CD4-positive, alpha-beta T cell treated with Interleukin-15 for 1 hour (primary cell): ENCODE data around the gene EGR2.

Experiments used
- DNase-seq: peaks from one replicate; pipeline ENCODE4 v3.0.0-alpha.2; 2020

EGR2 gene

GRCh38 chr10:62816331-62817120 is at the start of gene EGR2:
EGR2 (minus strand) TSS chr10:62816366; CDS start chr10:62816029, 337 bp downstream.
- peak; percentile 95 for DNase-seq

DNA sequence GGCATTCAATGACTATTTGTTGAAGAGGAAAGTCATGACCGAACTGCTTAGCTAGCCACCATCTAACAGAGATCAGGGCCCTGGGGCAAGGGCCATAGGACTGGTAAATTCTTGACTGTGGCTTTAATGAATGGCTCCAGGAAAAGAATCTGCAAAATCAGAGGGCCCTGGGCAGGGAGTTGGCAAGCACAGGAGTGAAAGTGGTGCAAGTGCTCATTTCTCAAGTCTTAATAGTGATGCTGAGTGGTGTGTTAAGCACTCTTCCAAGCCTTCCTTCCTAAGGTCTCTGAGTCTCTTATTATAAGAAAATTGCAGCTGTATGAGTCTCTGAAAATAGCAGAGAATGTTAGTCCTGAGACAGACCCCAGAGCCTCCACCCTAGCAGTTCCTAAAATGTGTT is 46.3 kb upstream of the EGR2 start:
- DNase-seq, result no peak

DNA sequence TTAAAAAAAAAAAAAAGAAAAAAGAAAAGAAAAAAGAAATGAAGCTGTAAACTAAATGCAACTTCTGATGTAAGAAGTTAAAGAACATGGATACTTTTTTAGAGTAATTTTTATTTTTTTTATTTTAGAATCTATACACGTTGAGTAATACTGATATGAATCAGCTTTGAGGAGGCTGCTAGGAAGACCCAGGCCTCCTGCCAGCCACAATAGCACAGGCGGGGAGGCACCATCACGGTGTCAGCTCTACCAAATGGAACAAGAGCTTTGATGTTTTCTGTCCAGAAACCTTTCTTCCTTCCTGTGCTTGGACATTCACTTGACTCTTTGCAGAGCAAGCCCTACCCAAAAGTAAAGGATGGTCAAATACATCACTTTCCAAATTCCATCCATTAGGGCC is 45.3 kb upstream of the EGR2 start:
- no peak for DNase-seq

DNA sequence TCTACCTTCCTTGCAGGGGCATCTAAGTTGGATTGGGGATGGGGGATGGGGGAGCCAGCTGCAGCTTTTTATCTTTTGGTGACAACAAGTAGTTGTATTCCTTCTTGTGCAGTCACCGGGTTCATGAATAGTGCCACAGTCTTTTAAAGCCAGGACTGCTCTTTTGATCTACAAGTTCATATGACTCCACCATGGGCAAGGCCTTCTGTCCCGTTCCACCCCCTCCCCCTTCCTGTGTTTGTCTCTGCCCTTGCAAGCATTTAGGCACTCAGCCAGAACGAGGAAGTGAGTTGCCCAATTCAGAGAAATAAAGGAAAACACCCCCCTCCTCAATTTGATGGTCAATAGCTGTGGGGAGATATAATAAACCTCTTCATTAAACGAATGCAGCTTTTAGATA is 44.8 kb upstream of the EGR2 start:
- no peak for DNase-seq

GRCh38 chr10:62858364-62858763 is 42.2 kb upstream of the EGR2 start:
- no peak for DNase-seq

DNA sequence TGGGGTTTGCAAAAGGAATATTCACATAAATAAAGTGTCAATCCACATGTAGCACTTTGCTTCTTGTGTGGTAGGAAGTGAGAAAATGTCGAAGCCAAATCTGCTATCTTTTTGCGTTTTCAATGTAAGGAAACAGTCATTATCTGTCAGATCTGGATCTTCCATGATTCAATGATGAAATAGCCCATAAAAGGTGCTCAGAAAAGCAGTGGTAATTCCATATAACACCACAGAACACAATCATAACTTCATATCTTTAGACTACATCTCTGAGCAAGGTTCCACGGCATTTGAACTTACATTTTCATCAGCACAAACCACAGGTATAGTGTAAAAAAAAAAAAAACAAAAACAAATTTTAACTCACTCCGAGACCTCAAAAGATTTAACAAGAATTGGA is 39.9 kb upstream of the EGR2 start:
- DNase-seq, result no peak

- DNase-seq, result no peak
These were observed 37.5 kb upstream of the EGR2 start for GRCh38 chr10:62853710-62854109.

DNA sequence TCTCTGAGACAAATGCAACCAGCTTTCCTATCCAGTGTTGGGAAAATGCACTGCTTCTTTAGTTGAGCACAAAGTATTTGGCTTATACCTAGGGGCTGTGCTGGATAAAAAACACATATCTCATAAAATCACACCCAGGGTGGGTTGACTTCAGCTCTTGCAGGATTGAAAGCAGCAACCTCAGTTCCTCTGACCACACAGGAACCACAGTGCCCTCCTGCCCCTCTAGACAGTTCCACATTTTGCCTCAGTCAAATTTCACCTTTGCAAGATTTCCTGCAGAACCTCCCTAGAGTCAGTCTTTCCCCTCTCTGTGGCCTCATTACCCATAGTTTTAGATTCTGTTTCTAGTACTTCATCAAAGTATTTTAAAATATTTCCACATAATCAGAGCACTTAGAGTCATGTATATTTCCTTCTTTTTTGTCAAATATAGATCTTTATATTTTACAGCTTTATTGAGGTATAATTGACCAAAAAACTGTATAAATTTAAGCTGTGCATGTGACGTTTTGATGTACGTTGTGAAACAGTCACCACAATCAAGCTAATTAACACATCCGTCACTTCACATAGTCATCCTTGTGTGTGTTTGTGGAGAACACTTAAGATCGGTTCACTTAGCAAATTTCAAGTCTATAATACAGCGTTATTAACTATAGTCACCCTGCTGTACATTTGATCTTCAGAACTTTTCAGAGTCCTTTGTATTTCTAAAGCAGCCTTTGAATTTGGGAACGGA is 37.0 kb upstream of the EGR2 start:
- no peak for DNase-seq

DNA sequence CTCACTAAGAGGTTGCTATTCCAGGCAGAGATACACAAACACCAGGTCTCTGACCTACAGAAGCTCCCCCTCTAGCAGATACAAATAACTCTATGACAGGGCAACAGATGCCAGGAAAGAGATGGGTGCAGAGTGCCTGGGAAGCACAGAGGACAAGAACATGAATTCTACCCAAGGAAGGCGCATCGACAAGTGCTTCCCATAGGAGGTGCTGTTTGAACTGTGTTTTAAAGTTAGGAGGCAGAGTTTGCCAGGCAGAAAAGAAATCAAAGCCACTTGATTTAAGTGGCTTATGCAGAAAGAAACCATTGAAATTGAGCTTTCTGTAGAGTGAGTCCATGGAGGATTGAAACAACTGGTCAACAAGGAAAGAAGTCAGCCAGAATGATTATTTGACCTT is 35.3 kb upstream of the EGR2 start:
- DNase-seq, result no peak

GRCh38 chr10:62850646-62851045 is 34.5 kb upstream of the EGR2 start:
- no peak for DNase-seq

GRCh38 chr10:62847433-62847832 is 31.3 kb upstream of the EGR2 start:
- DNase-seq, result no peak

DNA sequence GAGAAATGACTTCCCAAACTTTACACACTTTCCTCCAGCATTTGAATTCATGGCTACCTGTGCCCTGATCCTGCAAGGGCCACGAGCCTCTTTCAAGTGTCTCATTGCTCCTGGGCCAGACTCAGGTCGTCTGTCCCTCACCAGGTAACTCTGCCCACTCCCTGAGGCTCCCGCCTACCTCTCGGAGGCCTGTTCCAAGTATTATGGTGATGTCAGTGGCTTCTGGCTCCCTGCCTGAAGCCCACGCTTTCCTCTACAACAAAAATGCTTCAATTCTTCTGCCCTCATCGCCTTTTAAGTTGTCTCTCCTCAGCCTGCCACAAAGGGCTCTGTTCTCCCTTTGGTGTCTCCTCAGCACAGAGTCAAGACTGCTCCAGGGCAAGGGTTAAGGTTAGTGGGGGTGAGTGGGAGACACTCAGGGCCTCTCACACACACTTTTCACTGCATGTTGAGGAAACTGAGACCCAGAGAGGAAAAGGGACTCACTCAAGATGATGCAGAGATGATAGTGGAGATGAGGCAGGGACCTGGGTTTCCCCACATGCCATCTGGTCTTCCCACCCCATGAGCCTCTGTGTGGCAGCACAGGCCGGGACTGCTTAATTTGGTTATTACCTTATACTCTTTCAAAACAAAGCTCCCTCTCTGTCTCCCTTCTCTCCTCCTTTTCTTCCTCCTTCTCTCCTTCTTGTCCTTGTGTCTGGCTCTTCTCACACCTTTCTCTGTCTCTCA is 28.3 kb upstream of the EGR2 start:
- no peak for DNase-seq

DNA sequence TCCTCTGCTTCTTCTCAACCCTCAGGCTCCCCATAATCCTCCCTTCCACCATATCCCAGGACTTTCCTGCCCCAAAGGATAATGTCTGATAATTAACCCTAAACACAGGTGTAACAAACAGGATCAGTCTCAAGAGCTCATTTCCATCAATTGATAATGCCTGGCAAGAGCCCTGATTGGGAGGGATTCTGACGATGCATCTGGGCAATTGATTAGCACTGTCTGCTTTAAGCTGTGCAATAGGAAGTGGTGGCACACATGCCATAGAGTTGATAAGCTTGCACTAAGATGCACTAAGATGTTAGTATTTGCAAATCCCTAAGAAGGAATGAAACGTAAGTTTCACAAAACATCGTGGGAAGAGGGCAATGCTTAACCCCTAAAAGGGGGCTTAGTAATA is 27.4 kb upstream of the EGR2 start:
- no peak for DNase-seq

DNA sequence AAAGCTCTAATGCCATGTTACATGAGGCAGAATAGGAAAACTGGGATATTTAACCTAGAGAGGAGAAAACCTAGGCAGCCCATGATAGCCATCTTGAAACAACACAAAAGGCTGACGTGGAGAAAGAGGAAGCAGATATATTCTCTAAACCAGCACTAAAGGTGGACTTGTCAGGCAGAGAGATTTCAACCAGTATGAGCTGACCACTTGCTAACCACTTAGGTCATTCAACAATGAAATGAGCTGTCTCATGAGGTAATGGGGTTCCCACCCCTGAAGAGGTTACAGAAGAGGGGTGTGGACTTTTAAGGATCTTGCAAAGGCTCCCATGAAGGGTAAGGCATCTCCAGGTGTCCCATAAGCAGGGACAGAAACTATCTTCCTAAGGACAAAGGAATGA is 26.8 kb upstream of the EGR2 start:
- no peak for DNase-seq

DNA sequence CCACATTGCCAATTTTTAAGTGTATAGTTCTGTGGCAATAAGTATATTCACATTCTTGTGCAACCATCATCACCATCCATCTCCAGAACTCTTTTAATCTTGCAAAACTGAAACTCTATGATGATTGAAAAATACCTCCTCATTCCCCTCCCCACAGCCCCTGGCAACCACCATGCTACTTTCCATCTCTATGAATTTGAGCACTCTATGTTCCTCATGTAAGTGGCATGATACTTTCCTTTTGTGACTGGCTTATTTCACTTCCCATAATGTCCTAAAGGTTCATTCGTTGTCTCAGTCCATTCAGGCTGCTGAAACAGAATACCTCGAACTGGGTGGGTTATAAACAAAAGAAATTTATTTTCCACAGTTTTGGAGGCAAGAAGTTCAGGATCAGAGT is 23.4 kb upstream of the EGR2 start:
- DNase-seq, result no peak

DNA sequence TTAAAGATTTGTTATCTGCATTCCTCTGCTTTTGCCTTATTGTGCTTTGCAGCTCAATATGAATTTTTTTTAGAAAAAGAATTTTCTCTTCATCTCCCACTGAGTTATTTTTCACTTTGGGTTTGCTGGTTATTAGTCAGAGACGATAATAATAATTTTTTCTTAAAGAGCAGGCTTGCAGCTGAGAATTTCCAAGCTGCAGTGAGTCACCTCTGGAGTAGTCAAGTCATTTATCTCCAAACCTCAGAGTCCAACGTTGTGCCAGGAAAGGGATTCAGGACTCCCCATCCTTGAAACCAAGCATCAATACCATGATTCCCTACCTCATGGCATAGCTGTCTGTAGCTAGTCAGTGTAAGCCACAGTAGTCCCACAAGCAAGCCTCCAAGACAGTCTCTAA is 15.2 kb upstream of the EGR2 start:
- DNase-seq, result no peak

- DNase-seq, result no peak
These were observed 14.5 kb upstream of the EGR2 start for GRCh38 chr10:62830679-62831078.

GRCh38 chr10:62829622-62830021 is 13.5 kb upstream of the EGR2 start:
- no peak for DNase-seq

GRCh38 chr10:62826273-62826672 is 10.1 kb upstream of the EGR2 start:
- DNase-seq, result no peak

DNA sequence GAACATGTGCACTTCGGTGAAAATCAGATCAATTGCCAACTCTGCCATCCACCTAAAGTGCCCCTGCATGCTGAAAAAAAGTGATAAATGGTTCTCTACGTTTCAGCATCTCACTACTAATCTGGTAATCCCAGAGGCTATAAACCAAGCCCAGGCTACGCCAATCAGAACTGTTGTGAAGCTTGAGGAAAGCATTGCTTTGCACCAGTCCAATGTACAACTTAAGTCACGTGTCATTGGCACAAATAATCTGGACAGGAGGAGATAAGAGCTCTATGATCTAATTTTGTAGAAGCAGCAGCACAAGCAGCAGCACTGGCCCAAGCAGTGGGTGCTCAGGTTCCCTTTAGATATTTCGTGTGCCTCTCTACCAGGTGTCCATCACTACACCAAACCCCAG is 4.4 kb upstream of the EGR2 start:
- no peak for DNase-seq

- DNase-seq, result no peak
These were observed 3.2 kb upstream of the EGR2 start for GRCh38 chr10:62819141-62819920.

DNA sequence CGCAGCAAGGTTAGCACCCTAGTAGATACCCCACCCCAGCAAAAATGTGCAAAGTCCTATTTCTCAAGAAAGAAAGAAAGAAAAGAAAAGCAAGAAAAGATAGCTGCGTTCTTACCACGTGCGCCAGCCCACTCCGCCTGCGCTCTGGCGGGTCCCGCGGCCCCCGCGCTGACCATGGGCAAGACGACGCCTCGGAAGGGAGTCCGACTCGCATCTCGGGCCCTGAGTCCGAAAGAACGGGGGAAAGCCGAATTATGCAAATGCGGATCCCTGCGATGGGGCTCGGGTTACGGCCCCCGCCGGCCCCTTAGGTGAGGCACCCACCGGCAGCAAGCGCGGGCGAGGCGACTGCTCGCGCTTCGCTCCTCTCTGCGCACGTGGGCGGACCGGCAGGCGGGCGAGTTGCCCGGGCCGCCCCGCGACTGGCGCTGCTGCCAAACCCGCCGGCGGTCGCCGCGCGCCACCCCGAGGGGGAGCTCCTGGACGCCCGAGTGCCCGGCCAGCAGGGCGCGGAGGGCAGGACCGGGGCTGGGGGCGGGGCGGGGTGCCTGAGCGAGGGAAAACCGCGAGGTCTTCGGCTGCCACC is 2.4 kb upstream of the EGR2 start:
- peak; percentile 54 for DNase-seq
